H1 (cell line): Measurements from ENCODE around the gene ZFAND4. TPM values are rescaled to one million over a fixed set of nuclear protein-coding genes. Genes with fewer than 3 reads are reported as not detected.

Experiments
- BRCA1 ChIP-seq: IDR thresholded peaks from 2 replicates; pipeline ENCODE4 v1.6.1; 2012; ENCODE audit warnings: low read depth, low read length, improper control_type of control experiment
- CBX5 ChIP-seq: fragments of 300-800, 300-1000 bp; sonication (generic); IDR thresholded peaks from 2 replicates; pipeline ENCODE4 v1.7.1; 2016; ENCODE audit warnings: antibody characterized with exemption, low read length, low read depth
- EGR1 ChIP-seq: IDR thresholded peaks from 2 replicates; pipeline ENCODE4 v1.6.1; 2011; ENCODE audit warnings: low read depth, low read length, borderline replicate concordance
- EZH2 ChIP-seq: fragments of 200-600 bp; sonication (generic); IDR thresholded peaks from 2 replicates; pipeline ENCODE4 v1.7.1; 2012; ENCODE audit warnings: low read depth, mild to moderate bottlenecking, moderate library complexity, low read length, inconsistent platforms; ENCODE audit not compliant: severe bottlenecking
- GTF2F1 ChIP-seq: IDR thresholded peaks from 2 replicates; pipeline ENCODE4 v1.6.1; 2012; ENCODE audit warnings: low read depth, low read length, improper control_type of control experiment, borderline replicate concordance
- KDM1A ChIP-seq: fragments of 200-600, 300-600 bp; sonication (generic); IDR thresholded peaks from 2 replicates; pipeline ENCODE4 v1.7.1; 2016; ENCODE audit warnings: mild to moderate bottlenecking, low read length, borderline replicate concordance
- MAFK ChIP-seq: IDR thresholded peaks from 2 replicates; pipeline ENCODE4 v1.6.1; 2012; ENCODE audit warnings: low read depth, mild to moderate bottlenecking, improper control_type of control experiment, low read length
- PHF8 ChIP-seq: fragments of 200-600 bp; sonication (generic); conservative IDR thresholded peaks from 2 replicates; pipeline ENCODE4 v1.7.1; 2012; ENCODE audit warnings: low read depth, mild to moderate bottlenecking, inconsistent platforms, low read length, moderate library complexity
- POLR2A ChIP-seq, 2 experiments: IDR thresholded peaks; 1 replicate in 1 of 2; 2 replicates in 1 of 2; pipeline ENCODE4 v1.6.1; 2011; ENCODE audit warnings: low read depth in 2 of 2, low read length in 2 of 2, mild to moderate bottlenecking in 2 of 2; ENCODE audit errors: control extremely low read depth in 1 of 2
- RNF2 ChIP-seq: fragments of 200-900, 300-1000 bp; sonication (generic); IDR thresholded peaks from 2 replicates; pipeline ENCODE4 v1.7.1; 2016; ENCODE audit warnings: borderline replicate concordance, low read depth, mild to moderate bottlenecking, antibody characterized with exemption, low read length; ENCODE audit not compliant: poor library complexity, severe bottlenecking; ENCODE audit errors: missing control alignments
- SP1 ChIP-seq: IDR thresholded peaks from 2 replicates; pipeline ENCODE4 v1.6.1; 2011; ENCODE audit warnings: low read depth, low read length
- SP2 ChIP-seq: IDR thresholded peaks from 2 replicates; pipeline ENCODE4 v1.6.1; 2012; ENCODE audit warnings: mild to moderate bottlenecking, low read length, inconsistent platforms
- TAF7 ChIP-seq: optimal IDR thresholded peaks from 2 replicates; pipeline ENCODE3; 2011; ENCODE audit warnings: low read depth, mild to moderate bottlenecking, inconsistent platforms, low read length, moderate library complexity, borderline replicate concordance
- polyA plus RNA-seq, 7 experiments: library from polyadenylated mRNA; depleted of rRNA in 3 of 7; stranded (reverse) in 5 of 7; unstranded in 2 of 7; fragments of >200 nt in 5 of 7; fragments of 200-250 nt in 2 of 7; gene quantifications; 1 replicate in 5 of 7; 2 replicates in 1 of 7; 4 replicates in 1 of 7; pipeline versions ENCODE4 v1.2.1 to v1.2.3, GENCODE V29; 2011 to 2013; ENCODE audit warnings: missing spikeins in 2 of 7, mixed read lengths in 2 of 7
- total RNA-seq: library from RNA; stranded (reverse); fragmentation: NEBNext Ultra II Directional; extraction: Animal tissue kit (Norgen Biotek cat#: 25700); gene quantifications from 2 replicates; pipeline ENCODE4 v1.2.1, GENCODE V29; 2021
- TF ChIP-seq, protein P1 (sequence below): IDR thresholded peaks from 2 replicates; pipeline ENCODE4 v1.6.1; 2011; ENCODE audit warnings: low read length, improper control_type of control experiment

ZFAND4 gene
- total and polyA plus RNA-seq, 2 of the 8 experiments (the other 6 are each of a cell fraction or from before 2014, with no cell fraction given) = 2.8 to 17.8 TPM

DNA sequence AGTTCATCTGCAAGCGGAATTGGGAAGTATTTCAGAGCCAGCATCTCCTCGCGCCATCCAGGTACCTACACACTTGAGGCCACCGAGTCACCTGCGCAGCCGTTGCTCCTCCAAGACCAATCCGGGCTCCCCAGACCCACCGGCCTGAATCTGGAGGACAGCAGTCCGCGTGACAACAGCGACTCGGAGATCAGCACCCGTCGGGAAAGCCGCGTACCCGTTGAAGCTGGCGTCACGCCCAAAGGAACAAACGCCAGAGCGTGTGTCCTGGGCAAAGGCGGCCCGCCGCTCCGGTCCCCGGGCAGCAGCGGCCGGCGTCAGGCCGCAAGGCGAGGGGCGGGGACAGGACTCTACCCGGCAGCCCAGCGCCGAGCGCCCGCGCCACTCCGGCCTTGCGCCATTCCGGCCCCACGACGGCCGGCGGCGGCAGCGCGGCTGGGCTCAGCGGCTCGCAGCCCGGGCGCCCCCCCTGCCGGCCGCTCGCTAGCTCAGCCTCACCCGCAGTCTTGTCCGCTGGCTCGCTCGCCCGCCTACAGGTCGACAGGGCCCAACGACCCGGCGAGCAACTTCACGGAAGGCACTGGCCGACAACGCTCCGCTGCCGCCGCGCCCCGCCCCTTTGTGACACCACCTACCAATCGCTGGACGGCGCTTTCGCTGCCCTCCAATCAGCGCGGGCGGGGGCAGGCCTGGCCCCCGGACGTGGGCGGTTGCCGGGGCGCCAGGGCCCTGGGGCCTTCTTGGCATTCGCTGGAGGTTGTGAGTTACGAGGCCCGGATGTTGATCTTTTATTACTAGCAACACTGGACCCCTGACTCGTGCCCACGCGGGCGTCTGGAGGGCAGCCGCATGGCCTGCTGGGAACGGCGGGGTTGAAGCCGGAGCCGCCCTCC is at the start of gene ZFAND4 (continued):
- TF ChIP-seq GTF2F1 = no peak
- peak; percentile 90 for TF ChIP-seq SP1
- TF ChIP-seq PHF8 = peak; percentile 74
- TF ChIP-seq BRCA1 = no peak
- no peak for TF ChIP-seq EZH2
- TF ChIP-seq POLR2A (IDR thresholded peaks at IDR 0.05; ENCODE audit: control extremely low read depth in 1 of 2, low read depth in 2 of 2, low read length in 2 of 2) = peak in 1 of 2 experiments; percentile 78; a peak in 2 of 3 replicates
- TF ChIP-seq CBX5 = no peak
- TF ChIP-seq EGR1 = peak; percentile 98
- no peak for TF ChIP-seq TAF7
- TF ChIP-seq MAFK = no peak
- TF ChIP-seq, protein P1, sequence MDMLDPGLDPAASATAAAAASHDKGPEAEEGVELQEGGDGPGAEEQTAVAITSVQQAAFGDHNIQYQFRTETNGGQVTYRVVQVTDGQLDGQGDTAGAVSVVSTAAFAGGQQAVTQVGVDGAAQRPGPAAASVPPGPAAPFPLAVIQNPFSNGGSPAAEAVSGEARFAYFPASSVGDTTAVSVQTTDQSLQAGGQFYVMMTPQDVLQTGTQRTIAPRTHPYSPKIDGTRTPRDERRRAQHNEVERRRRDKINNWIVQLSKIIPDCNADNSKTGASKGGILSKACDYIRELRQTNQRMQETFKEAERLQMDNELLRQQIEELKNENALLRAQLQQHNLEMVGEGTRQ = no peak
- TF ChIP-seq KDM1A = no peak
- no peak for TF ChIP-seq RNF2
- TF ChIP-seq SP2 = peak; percentile 20; the same call in 1 of the 2 replicates
